Mesangial cell (primary cell): Measurements from ENCODE around the gene ZC3H18. TPM values are rescaled to one million over a fixed set of nuclear protein-coding genes. Genes with fewer than 3 reads are reported as not detected.

Experiments
- total RNA-seq: library from RNA; depleted of rRNA; stranded (reverse); fragments of >200 nt; gene quantifications from 2 replicates; pipeline ENCODE4 v1.2.3, GENCODE V29; 2015

ZC3H18 gene
- 12.4 and 16.3 TPM in 2 replicates for total RNA-seq

DNA sequence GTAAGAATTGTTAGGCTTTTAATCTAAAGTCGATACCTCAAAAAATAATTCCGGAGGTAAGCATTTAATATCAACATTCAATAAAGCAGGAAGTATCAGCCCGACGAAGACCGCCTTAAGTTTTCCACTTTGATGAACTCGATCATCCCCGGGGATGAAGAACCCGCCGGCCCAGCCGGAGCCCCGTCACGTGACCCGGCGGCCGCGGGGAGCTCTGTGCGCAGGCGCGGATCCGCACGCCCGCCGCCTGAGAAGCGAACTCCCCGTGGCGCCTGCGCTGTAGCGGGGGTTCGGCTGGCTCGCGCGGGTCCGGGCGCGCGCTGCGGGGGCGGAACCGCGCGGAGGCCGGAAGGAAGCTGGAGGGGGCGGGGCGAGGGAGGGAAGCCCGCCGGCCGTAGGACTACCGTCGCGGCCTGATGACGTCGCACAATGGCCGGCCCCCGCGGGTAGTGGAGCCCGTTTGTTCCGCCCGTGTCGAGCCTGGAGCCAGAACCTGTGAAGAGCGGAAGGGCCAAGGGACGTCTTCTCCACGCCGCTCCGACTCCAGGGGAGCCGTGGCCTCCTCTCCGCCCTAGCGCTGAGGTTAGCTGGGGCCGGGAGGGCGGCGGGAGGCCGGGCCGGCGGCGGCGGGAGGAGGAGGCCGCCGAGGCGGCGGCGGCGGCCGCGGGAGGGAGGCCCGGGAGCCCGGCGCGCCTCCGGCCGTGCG lies at the start of gene ZC3H18:
Gene ZC3H18, plus strand, starts transcription at position 419 of the 706 bp plus-strand sequence. CDS start 6,721 bp downstream, outside the sequence.

GRCh38 chr16:88638323-88639230 lies 68.4 kb downstream of the ZC3H18 start, which contains the start of gene IL17C:
Gene IL17C (plus strand): TSS chr16:88638572. CDS start chr16:88638642, 70 bp downstream.

DNA sequence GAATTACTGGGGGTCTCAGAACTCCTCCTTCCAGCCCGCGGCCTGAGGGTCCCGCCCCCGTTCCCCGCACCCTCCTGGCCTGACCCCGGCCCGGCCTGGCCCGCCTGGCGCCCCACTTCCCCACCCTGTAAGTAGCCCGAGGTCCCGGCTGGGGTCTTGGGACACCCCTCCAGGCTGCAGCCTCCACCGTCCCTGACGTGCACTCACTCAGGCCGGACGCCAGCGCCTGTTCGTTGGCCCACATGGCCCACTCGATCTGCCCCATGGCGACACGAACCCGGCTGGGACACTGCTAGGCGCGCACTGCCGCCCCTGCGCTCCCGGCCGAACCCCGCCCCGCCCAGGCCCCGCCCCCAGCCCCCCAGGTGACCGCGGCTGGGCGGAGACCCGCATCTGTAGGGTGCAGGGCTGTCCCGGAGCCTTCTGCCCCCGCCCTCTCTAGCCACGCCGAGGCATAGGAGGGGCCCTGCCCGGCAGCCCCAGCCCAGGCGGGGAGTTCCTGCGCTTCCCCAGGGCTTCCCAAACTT lies 80.6 kb downstream of the ZC3H18 start, which contains the start of gene CYBA:
Gene CYBA, minus strand, starts transcription at position 305 of the 527 bp plus-strand sequence. Its CDS starts 40 bp downstream, at position 265.

DNA sequence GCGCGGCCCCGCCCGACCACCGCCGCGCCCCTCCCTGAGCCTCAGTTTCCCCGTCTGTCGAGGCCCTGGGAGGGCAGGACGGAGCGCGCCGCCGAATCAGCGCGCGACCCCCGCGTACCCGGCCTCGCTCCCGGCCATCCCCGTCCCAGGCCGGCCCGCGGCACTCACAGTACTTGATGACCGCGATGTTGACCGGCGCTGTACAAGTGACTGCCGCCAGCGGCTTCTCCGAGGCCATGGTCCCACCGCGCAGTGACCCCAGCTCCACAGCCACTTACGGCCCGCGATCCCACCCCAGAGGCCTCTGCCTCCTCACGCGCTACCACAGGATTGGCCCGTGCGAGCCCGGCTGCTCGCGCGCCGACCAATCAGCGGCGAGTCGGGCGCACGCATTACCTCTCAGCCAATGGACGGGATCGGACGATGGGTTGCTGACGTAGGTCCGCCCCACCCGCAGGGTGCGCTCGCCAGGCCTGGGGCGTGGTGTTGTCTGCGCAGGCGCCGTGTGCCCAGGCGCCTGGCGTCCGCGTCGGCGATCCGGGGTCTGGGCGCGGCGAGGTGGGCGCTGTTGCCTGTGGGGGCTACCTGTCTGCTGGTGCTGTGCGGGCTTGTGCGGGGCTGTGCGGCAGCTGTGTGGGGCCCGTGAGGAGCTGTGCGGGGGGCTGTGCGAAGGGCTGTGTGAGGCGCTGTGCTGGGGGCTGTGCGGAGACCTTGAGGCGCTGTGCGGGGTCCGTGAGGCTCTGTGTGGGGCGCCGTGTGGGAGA lies 92.8 kb downstream of the ZC3H18 start, which contains the start of gene MVD:
Gene MVD, minus strand, starts transcription at position 249 of the 764 bp plus-strand sequence. Its CDS starts 11 bp downstream, at position 238.

Other genes with a start within 250 kb of the ZC3H18 start
- 8.5 and 11.7 TPM in 2 replicates for gene ZNF469, start 187.4 kb upstream of the ZC3H18 start, total RNA-seq
- 1.6 and 4.2 TPM in 2 replicates for gene ZFPM1, start 117.1 kb upstream of the ZC3H18 start, total RNA-seq
- not detected in 2 replicates for gene IL17C, start 68.2 kb downstream of the ZC3H18 start, total RNA-seq
- gene CYBA, start 80.7 kb downstream of the ZC3H18 start, total RNA-seq = 892 and 1,214 TPM in 2 replicates
- gene MVD, start 92.7 kb downstream of the ZC3H18 start, total RNA-seq = 56.9 and 89.5 TPM in 2 replicates
- gene SNAI3, start 116.1 kb downstream of the ZC3H18 start, total RNA-seq = 0.25 TPM in 1 of 2 replicates, not detected in the other
- gene RNF166, start 136.0 kb downstream of the ZC3H18 start, total RNA-seq = 31.0 and 34.7 TPM in 2 replicates
- 18.8 and 23.3 TPM in 2 replicates for gene CTU2, start 136.1 kb downstream of the ZC3H18 start, total RNA-seq
- gene PIEZO1, start 214.8 kb downstream of the ZC3H18 start, total RNA-seq = 330 and 378 TPM in 2 replicates
- gene CDT1, start 233.4 kb downstream of the ZC3H18 start, total RNA-seq = 20.4 and 63.6 TPM in 2 replicates
- 196 and 238 TPM in 2 replicates for gene APRT, start 241.5 kb downstream of the ZC3H18 start, total RNA-seq